Thyroid gland (tissue), 4 donors: ENCODE results near the gene KRTAP4-8.
"Not testable (repeated sequence)": the region's sequence is repeated elsewhere in the genome, so short reads cannot be mapped to it uniquely, and the experiment has no call there.

Experiments
- CTCF ChIP-seq, 6 experiments: fragments of 200-600 bp in 3 of 6; fragments of 450-650 bp in 3 of 6; sonication (generic) in 3 of 6; IDR thresholded peaks; one replicate each; pipeline ENCODE4 v1.5.1; 2016 to 2019; ENCODE audit warnings: antibody characterized with exemption in 6 of 6, mild to moderate bottlenecking in 2 of 6, inconsistent platforms in 1 of 6, moderate library complexity in 1 of 6
- POLR2A ChIP-seq, 2 donors: fragments of 450-650 bp; IDR thresholded peaks; one replicate each; pipeline ENCODE4 v1.6.1; 2017; ENCODE audit warnings: antibody characterized with exemption in 2 of 2, mild to moderate bottlenecking in 2 of 2, moderate library complexity in 1 of 2

GRCh38 chr17:41119696-41120690, 22.1 kb upstream of the KRTAP4-8 start:
- TF ChIP-seq CTCF, POLR2A (IDR thresholded peaks at IDR 0.05): not testable (repeated sequence)
